GM10248 (cell line): ENCODE measurements around the gene CALHM1.

Experiments used
- CTCF ChIA-PET: fragments of 300-600 bp; sonication (Branson Sonifier 250); formaldehyde crosslinking; extraction: SDS; loops from one replicate; lab custom pipeline; 2021; ENCODE audit warnings: antibody characterized with exemption; lab: Yijun Ruan, JAX
- POLR2A ChIA-PET: fragments of 350-650 bp; sonication (Branson Sonifier 250); formaldehyde crosslinking; extraction: SDS; loops from one replicate; lab custom pipeline; 2020; ENCODE audit warnings: antibody characterized with exemption; lab: Yijun Ruan, JAX
- DNase-seq: peaks from one replicate; pipeline ENCODE4 v3.0.0; 2012; ENCODE audit errors: extremely low spot score
- CTCF ChIP-seq: IDR thresholded peaks from 2 replicates; pipeline ENCODE4 v1.5.1; 2012; ENCODE audit warnings: mild to moderate bottlenecking, low read depth; ENCODE audit errors: extremely low read depth, missing control alignments, control extremely low read depth

Gene CALHM1

GRCh38 chr10:103416436-103417147 lies 42.1 kb downstream of the CALHM1 start:
- CTCF ChIA-PET: interaction anchor here (0.6 to 9.0 kb wide), 23 partner anchors 9 to 499 kb away, joined by 3 to 135 read pairs (median 7); partner anchors contain the start of genes ATP5MK, CALHM2, CALHM3 and CNNM2
- peak; percentile 61 for DNase-seq
- POLR2A ChIA-PET: interaction anchor here (0.7 kb wide), 1 partner anchor 55 kb away, joined by 3 read pairs; no protein-coding TSS in a partner anchor
- peak; percentile 63 for TF ChIP-seq CTCF

GRCh38 chr10:103415581-103415980 lies 43.1 kb downstream of the CALHM1 start:
- no peak for DNase-seq
- POLR2A ChIA-PET: no interaction called here
- CTCF ChIA-PET: interaction anchor here (0.6 to 9.0 kb wide), 20 partner anchors 10 to 498 kb away, joined by 3 to 135 read pairs (median 9); partner anchors contain the start of genes ATP5MK, CALHM2, CALHM3 and CNNM2
- no peak for TF ChIP-seq CTCF

GRCh38 chr10:103413564-103413963 lies 45.1 kb downstream of the CALHM1 start:
- TF ChIP-seq CTCF: no peak
- ChIA-PET CTCF (interaction anchor here (0.8 to 9.0 kb wide), 4 partner anchors 8 to 78 kb away, joined by 3 to 135 read pairs (median 52); partner anchors contain the start of gene NEURL1), POLR2A (no interaction called here)
- DNase-seq: no peak
